ENCODE data around the gene ACTR6. TPM values are rescaled to one million over a fixed set of nuclear protein-coding genes. Genes with fewer than 3 reads are reported as not detected.

ACTR6 gene
- total RNA-seq, 1 donor from 2014 or later: 36.0 TPM

DNA sequence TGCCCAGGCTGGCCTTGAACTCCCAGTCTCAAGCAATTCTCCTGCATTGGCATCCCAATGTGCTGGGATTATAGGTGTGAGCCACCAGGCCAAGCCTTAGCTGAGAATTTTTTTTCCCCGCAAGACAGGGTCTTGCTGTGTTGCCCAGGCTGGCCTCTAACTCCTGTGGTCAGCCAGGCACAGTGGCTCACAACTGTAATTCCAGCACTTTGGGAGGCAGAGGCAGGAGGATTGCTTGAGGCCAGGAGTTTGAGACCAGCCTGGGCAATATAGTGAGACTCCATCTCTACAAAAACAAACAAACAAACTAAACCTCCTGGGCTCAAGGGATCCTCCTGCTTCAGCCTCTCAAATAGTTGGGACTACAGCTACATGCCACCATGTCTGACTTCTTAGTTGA is 39.0 kb downstream of the ACTR6 start:
- TF ChIP-seq, protein P1, sequence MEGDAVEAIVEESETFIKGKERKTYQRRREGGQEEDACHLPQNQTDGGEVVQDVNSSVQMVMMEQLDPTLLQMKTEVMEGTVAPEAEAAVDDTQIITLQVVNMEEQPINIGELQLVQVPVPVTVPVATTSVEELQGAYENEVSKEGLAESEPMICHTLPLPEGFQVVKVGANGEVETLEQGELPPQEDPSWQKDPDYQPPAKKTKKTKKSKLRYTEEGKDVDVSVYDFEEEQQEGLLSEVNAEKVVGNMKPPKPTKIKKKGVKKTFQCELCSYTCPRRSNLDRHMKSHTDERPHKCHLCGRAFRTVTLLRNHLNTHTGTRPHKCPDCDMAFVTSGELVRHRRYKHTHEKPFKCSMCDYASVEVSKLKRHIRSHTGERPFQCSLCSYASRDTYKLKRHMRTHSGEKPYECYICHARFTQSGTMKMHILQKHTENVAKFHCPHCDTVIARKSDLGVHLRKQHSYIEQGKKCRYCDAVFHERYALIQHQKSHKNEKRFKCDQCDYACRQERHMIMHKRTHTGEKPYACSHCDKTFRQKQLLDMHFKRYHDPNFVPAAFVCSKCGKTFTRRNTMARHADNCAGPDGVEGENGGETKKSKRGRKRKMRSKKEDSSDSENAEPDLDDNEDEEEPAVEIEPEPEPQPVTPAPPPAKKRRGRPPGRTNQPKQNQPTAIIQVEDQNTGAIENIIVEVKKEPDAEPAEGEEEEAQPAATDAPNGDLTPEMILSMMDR (IDR thresholded peaks at IDR 0.05; ENCODE audit: partially characterized antibody, unreplicated experiment): no peak
- H3K9me3 Mint-ChIP-seq (ENCODE audit: unreplicated experiment): no peaks in the 10 kb centered on the region
- DNase-seq: no peak
- no peaks in the 10 kb centered on the region for H3K27me3 Mint-ChIP-seq (ENCODE audit: unreplicated experiment)
- H3K36me3 Mint-ChIP-seq (ENCODE audit: unreplicated experiment): no peaks in the 10 kb centered on the region
- no peaks in the 10 kb centered on the region for H3K4me1 Mint-ChIP-seq (ENCODE audit: low read depth, unreplicated experiment)
- no peak overlapping the region for H3K4me3 Mint-ChIP-seq (ENCODE audit: unreplicated experiment)
- no peak overlapping the region for H3K27ac Mint-ChIP-seq (ENCODE audit: unreplicated experiment)

DNA sequence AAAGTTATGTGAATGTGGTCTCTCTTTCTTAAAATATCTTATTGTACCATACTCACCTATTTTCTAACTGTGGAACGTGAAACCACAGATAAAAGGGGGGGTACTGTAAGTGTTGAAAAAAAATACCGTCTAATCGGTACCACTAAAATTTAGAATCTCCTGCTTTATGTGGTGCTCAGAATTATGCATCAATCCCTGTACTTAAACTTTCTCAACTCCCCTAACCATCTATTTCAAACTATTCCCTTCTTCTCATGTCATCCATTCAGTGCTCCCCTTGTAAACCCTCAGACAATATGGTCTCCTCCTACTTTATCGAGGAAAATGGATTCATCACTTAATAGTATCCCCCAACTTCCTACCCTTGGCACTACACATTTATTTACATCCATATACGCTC is 42.5 kb downstream of the ACTR6 start:
- TF ChIP-seq, protein P1 (IDR thresholded peaks at IDR 0.05; ENCODE audit: partially characterized antibody, unreplicated experiment): no peak
- Mint-ChIP-seq H3K27me3 (ENCODE audit: unreplicated experiment) (no peaks in the 10 kb centered on the region), H3K4me1 (ENCODE audit: low read depth, unreplicated experiment) (no peaks in the 10 kb centered on the region), H3K36me3 (ENCODE audit: unreplicated experiment) (no peaks in the 10 kb centered on the region), H3K9me3 (ENCODE audit: unreplicated experiment) (no peaks in the 10 kb centered on the region), H3K4me3 (ENCODE audit: unreplicated experiment) (no peak overlapping the region), H3K27ac (ENCODE audit: unreplicated experiment) (no peak overlapping the region)
- DNase-seq: no peak

GRCh38 chr12:100247765-100248164 is 47.1 kb downstream of the ACTR6 start:
- H3K4me3 Mint-ChIP-seq (ENCODE audit: unreplicated experiment): no peak overlapping the region
- TF ChIP-seq, protein P1 (IDR thresholded peaks at IDR 0.05; ENCODE audit: partially characterized antibody, unreplicated experiment): no peak
- H3K27me3 Mint-ChIP-seq (ENCODE audit: unreplicated experiment): no peaks in the 10 kb centered on the region
- DNase-seq: no peak
- no peaks in the 10 kb centered on the region for H3K36me3 Mint-ChIP-seq (ENCODE audit: unreplicated experiment)
- no peak overlapping the region for H3K27ac Mint-ChIP-seq (ENCODE audit: unreplicated experiment)
- H3K4me1 Mint-ChIP-seq (ENCODE audit: low read depth, unreplicated experiment): no peaks in the 10 kb centered on the region
- no peaks in the 10 kb centered on the region for H3K9me3 Mint-ChIP-seq (ENCODE audit: unreplicated experiment)

DNA sequence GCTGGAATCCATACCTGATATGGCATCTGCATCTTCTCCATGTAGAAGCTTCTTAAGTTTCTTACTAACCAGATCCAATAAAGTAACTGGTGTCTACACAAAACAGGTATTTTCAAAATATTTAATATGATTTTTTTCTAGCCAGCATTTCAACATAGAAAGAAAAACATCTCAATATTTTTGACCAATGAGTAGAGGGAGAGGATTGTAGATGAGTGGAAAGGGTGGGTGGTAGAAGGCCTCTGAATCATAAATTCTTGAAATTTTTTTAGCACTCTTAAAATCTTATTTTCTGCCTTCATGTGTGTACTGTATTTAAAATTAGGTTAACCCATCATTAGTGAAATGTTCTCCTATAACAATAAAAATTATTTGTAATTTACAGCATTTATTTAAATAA is 48.3 kb downstream of the ACTR6 start:
- Mint-ChIP-seq H3K4me3 (ENCODE audit: unreplicated experiment) (no peak overlapping the region), H3K27ac (ENCODE audit: unreplicated experiment) (no peak overlapping the region), H3K4me1 (ENCODE audit: low read depth, unreplicated experiment) (no peaks in the 10 kb centered on the region), H3K36me3 (ENCODE audit: unreplicated experiment) (no peaks in the 10 kb centered on the region), H3K27me3 (ENCODE audit: unreplicated experiment) (no peaks in the 10 kb centered on the region), H3K9me3 (ENCODE audit: unreplicated experiment) (no peaks in the 10 kb centered on the region)
- TF ChIP-seq, protein P1 (IDR thresholded peaks at IDR 0.05; ENCODE audit: partially characterized antibody, unreplicated experiment): no peak
- no peak for DNase-seq

GRCh38 chr12:100249941-100250340 is 49.3 kb downstream of the ACTR6 start:
- Mint-ChIP-seq H3K9me3 (ENCODE audit: unreplicated experiment) (no peaks in the 10 kb centered on the region), H3K4me1 (ENCODE audit: low read depth, unreplicated experiment) (no peaks in the 10 kb centered on the region), H3K4me3 (ENCODE audit: unreplicated experiment) (no peak overlapping the region), H3K36me3 (ENCODE audit: unreplicated experiment) (no peaks in the 10 kb centered on the region), H3K27ac (ENCODE audit: unreplicated experiment) (no peak overlapping the region), H3K27me3 (ENCODE audit: unreplicated experiment) (no peaks in the 10 kb centered on the region)
- no peak for DNase-seq
- TF ChIP-seq, protein P1 (IDR thresholded peaks at IDR 0.05; ENCODE audit: partially characterized antibody, unreplicated experiment): no peak

All from glutamatergic neuron (in vitro differentiated cells).